Fibroblast of skin of back (primary cell): ENCODE data around the gene HORMAD2. TPM values are rescaled to one million over a fixed set of nuclear protein-coding genes. Genes with fewer than 3 reads are reported as not detected.

ENCODE experiments used
- DNase-seq: peaks from one replicate; pipeline ENCODE4 v3.0.0-alpha.2; 2013
- polyA plus RNA-seq, 2 experiments: library from polyadenylated mRNA; unstranded; fragments of 120-200 nt; gene quantifications; one replicate each; pipeline ENCODE4 v1.2.1, GENCODE V29; 2013; ENCODE audit not compliant: insufficient read length in 2 of 2

HORMAD2 gene, protein sequence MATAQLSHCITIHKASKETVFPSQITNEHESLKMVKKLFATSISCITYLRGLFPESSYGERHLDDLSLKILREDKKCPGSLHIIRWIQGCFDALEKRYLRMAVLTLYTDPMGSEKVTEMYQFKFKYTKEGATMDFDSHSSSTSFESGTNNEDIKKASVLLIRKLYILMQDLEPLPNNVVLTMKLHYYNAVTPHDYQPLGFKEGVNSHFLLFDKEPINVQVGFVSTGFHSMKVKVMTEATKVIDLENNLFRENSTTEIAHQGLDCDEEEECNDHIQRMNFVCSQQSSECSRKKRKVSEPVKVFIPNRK
- polyA plus RNA-seq (2013, experiment 1 of 2; ENCODE audit: insufficient read length): not detected
- polyA plus RNA-seq (2013, experiment 2 of 2; ENCODE audit: insufficient read length): not detected

DNA sequence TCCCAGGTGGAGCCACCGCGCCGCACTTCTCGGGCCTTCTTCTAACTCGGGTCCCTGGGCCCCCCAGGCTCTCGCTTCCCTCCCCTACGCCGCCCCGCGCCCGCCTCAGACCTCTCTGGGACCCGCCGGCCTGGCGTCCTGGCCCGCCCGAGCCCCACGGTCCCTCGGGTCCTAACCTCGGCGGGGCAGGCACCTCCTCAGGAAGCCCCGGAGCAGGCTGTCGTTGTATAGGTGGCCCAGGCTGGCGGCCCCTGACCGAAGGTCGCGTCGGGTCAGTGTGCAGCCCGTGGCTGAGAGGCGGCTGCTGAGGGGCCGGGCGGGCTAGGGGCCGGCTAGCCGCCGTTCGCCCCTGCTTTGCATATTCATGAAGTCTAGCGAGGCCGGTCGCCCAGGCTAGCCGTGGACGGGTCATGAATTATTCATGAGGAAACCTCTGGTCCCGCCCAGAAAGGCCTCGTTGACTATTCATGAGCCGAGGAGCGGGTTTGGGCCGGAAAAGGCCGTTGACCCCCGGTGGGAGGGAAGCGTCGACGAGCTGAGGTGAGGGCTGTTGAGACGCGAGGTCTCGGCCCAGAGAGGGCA lies at the start of gene HORMAD2:
HORMAD2 (plus strand) TSS at position 513 of the 582 bp plus-strand sequence. CDS start 13,489 bp downstream, outside the sequence.
- DNase-seq: peak; percentile 20

DNA sequence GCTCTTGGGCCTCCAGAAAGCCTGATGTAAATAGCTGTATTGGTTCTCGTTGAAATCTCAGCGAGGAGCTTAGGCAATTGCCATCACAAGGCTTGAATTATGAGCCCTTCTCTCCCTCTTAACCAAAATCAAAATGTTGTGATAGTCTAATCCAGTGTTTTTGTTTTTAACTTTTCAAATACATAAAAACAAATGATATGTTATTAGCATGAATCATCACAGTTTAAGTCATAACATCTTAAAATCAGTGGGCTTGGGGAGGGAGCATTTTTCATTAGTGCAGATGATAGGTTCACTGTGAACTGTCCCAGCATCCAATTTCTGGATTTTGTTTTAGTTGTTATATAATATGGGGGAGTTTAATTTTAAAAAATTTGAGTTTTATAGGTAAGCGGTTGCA lies 48.9 kb upstream of the HORMAD2 start:
- no peak for DNase-seq

- no peak for DNase-seq
Measured at GRCh38 chr22:30031764-30032455, 48.4 kb upstream of the HORMAD2 start.

DNA sequence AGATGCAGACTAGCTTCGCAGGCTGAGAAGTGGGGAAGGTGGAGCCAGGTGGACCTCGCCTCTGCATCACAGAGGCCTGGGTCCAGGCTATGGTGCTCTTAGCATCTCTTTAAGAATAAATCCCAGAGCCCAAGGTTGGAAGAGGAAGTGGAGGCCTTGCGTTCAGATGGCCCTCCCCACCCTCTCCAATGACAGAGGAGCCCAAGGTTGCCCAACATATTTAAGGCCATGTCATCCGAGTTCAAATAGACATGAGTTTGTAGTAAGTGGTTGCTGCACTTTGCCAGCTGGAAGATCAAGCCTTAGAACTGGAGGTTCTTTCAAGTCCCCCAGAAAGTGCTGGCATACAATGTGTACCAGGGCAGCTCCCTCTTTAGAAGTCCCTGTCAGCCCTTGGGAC lies 47.1 kb upstream of the HORMAD2 start:
- DNase-seq: no peak

DNA sequence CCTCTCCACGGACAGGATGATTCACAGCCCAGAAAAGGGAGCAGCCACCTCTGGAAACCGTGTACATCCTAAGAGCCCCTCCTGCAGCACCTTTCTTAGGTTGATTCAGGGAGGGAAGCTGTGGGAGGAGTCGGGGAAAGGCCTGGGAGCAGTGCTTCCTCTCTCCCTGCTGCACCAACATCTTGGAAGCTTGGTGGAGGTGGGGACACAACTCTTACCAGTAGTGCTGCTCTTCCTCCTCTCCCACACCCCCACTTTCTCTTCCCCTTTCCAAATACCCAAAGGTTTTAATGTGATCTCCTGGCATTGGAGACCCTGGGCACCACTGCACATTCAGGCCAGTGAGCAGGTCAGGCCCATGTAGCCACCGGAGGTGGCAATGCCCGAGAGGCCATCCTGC lies 46.4 kb upstream of the HORMAD2 start:
- no peak for DNase-seq

DNA sequence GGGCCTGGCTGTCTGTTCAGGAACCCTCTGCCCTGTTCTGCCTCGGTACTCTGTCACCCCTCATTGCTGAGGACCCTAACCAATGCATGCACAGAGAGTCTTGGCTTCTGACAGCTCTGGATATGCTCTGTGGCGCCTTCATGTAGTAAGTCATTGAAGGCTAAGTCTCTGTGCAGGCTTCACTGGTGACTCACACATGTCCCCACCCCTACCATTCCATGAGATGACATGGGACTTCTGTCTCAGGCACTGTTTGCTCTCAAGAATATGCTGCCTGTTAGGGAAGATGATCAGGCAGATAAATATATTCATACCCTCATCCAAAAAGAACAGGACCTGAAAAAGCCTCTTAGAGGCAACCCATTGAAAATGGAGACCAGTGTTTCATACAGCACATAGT lies 43.6 kb upstream of the HORMAD2 start:
- peak; percentile 77 for DNase-seq

- peak; percentile 48 for DNase-seq
Measured at GRCh38 chr22:30038219-30038618, 42.0 kb upstream of the HORMAD2 start.

DNA sequence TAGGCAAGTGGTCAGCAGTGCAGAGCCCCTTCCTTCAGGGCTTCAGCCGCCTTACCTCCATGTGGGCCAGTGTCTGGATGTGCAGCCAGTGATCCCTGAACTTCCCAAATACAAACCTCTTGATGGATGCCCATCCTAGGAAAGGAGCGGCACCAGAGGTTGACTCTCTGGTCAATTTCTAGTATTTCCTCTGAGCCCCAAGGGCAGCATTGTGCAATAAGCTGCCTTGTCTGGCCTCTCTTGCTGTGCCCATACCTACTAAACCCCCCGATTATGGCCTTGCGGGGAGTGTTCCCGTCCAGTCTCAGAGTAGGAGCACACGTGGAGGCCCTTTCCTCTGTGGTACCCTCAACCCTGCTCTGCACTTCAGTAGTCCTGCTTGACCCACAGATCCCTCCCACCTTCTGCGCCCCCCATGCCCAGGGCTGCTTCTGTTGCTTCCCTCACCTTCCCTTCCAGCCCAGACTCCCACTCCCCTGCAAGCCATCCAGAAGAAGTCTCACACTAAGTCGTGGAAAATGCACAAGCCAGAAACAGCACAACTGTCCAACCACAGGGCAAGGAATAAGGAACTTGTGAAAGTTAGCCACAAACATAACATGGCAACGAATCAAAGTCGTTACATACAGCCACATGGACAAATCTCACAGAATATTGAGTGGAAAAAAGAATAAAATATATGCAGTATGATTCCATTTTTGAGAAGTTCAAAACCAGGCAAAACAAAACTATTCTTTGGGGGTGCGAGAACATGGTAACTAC lies 39.6 kb upstream of the HORMAD2 start:
- DNase-seq: no peak

- DNase-seq: no peak
Measured at GRCh38 chr22:30041475-30041874, 38.8 kb upstream of the HORMAD2 start.

- no peak for DNase-seq
Measured at GRCh38 chr22:30041881-30042280, 38.4 kb upstream of the HORMAD2 start.

DNA sequence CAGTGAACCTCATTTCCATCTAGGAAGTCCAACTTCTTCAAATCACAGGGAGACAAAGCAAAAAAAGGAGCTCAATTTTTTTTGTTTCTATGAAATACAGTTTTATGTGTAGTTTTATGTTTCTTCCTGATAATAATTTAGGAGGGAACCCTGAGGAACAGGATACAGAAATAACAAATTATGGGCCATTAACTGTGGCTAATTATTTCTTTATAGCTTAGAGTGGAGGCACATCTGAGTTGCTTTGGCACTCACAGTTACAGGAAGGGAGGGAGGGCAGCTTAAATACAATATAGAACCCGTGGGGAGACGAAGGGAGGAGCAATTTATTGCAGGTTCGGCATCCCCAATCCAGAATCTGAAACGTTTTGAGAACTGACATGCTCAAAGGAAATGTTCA lies 37.1 kb upstream of the HORMAD2 start:
- DNase-seq: no peak

DNA sequence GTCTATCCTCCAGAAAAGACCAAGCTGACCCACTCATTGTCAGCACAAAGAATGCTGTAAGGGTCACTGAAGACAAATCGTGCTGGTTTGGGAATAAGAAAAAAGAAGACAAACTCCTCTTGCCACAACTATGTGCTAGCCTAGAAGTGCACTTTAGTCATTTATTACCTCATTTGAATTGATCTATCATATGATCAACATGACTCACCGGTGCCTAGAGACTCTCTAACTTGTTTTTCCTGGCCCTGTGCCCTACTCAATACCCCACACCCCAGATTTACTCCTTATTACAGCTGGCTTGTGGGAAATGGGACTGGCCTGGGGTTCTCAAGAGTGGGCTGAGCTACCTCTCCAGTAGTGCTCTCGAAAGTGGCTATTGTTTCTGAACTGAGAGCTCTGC lies 35.9 kb upstream of the HORMAD2 start:
- DNase-seq: peak; percentile 82

DNA sequence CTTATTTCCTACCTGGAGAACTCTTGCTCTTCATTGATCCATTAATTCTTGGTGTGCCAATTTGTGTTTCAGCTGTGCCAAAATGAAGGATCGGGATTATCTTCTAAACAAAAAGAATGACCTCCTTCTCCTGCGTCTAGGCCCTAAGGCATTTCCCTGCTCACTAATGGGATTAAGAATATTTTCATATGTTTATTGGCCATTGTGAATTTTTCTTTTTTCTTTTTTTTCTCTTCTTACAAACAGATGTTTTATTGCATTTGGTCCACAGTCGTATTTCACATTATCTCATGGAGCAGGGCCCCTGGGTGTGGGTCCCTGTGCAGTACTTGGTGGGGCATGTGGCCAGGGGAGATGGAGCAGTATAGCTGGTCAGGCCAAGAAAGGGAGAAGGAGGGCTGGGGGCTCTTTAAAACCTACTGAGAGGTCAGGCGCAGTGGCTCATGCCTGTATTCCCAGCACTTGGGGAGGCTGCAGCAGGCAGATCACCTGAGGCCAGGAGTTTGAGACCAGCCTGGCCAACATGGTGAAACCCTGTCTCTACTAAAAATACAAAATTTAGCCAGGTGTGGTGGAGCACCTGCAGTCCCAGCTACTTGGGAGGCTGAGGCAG lies 35.3 kb upstream of the HORMAD2 start:
- DNase-seq: no peak

GRCh38 chr22:30045494-30045887 lies 34.8 kb upstream of the HORMAD2 start:
- DNase-seq: no peak

DNA sequence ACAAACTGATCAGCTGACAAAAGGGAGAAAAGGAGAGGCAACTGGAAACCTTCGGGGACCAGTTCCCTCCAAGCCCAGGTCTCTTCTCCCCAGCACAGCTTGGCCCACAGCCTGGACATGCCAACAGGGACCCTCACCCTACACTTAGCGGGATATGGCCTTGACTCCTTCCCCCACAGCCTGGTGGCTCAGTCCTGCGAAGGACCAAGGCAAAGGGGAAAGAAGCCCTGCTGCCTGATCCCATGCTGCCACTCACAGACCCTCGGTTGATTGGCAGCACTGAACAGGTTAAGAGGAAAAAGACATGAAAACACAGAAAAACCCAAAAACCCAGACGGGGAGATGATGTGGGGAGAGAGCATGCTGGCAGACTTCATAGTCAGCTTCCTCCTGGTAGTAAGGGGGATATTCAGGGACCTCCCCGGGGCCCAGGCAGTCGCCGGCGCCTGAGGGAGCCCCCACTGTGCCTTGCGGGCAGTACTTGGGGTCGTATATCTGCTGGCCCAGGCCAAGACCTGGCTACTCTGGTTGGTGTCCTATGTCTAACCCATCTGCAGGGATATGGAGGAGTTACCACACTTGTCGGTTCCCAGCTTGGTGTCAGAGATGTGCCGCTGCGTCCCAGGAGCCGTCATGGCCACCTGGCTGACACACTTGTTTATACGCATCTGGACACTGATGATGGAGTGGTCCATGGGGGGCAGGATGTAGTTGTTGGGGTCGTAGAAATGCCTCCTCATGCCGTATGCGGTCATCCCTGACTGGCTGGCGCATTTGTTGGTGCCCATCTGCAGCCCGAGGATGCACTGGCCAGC lies 34.2 kb upstream of the HORMAD2 start:
- DNase-seq: no peak

GRCh38 chr22:30046716-30047363 lies 33.4 kb upstream of the HORMAD2 start:
- no peak for DNase-seq

DNA sequence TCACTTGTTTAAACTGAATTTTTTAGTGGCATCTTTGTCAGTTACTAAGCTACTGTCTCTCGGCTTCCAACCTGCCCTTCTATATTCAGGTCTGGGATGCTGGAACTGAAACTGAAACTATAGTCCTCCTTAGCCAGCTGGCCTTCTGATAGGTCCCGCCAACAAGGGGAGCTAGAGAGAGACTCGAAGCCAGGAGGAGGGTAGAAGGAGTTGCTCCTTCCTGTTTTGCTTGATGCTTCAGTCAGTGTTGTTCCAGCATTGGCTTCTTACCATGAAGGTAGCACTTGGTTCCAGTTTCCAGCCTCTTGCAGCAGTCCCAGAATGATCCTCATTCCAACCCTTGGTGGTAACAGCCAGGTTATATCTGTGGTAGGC lies 32.9 kb upstream of the HORMAD2 start:
- DNase-seq: peak; percentile 7

- no peak for DNase-seq
Measured at GRCh38 chr22:30048681-30049080, 31.6 kb upstream of the HORMAD2 start.

- DNase-seq: no peak
Measured at GRCh38 chr22:30054067-30054763, 26.0 kb upstream of the HORMAD2 start.

GRCh38 chr22:30054764-30055069 lies 25.5 kb upstream of the HORMAD2 start:
- no peak for DNase-seq

DNA sequence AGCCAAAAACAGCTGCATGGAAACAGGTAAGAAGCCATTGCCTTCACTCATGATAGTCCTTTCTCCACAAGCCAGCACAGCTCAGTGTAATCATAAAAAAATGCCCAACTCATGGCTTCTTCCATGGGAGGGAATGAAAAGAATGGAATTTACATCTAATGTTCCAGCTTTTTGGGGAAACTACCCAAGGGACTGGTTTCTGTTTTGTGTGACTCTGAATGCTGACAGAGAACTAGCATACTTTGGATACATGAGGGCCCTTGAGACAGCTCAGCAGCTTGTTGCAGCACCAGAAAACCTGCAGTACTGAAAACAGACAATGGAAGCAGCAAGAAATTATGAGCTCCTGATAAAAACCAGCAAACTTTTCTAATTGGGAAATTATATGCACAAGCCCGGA lies 24.2 kb upstream of the HORMAD2 start:
- peak; percentile 56 for DNase-seq
